Measurements from ENCODE around the gene RSU1. TPM values are rescaled to one million over a fixed set of nuclear protein-coding genes. Genes with fewer than 3 reads are reported as not detected.

The RSU1 gene
- polyA plus RNA-seq, 1 donor (not counting 4 experiments of a cell fraction or from before 2014, with no cell fraction given): 125 TPM

DNA sequence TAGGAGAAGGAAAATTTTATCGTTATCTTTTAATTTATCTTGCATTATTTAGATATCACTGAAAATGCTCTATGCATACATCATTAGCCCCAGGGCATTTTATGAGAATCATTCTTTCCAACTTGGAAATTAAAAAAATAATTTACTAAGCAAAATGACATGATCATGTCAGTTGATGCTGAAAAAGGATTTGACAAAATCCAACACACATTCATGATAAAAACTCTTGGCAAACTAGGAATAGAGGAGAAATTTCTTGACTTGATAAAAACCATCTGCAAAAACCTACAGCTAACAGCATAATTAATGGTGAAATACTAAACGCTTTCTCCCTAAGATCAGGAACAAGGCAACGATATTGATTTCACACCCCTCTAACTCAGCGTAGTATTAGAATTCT is 40.2 kb upstream of the RSU1 start:
- TF ChIP-seq, protein P1, sequence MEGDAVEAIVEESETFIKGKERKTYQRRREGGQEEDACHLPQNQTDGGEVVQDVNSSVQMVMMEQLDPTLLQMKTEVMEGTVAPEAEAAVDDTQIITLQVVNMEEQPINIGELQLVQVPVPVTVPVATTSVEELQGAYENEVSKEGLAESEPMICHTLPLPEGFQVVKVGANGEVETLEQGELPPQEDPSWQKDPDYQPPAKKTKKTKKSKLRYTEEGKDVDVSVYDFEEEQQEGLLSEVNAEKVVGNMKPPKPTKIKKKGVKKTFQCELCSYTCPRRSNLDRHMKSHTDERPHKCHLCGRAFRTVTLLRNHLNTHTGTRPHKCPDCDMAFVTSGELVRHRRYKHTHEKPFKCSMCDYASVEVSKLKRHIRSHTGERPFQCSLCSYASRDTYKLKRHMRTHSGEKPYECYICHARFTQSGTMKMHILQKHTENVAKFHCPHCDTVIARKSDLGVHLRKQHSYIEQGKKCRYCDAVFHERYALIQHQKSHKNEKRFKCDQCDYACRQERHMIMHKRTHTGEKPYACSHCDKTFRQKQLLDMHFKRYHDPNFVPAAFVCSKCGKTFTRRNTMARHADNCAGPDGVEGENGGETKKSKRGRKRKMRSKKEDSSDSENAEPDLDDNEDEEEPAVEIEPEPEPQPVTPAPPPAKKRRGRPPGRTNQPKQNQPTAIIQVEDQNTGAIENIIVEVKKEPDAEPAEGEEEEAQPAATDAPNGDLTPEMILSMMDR (optimal IDR thresholded peaks at IDR 0.05 in 1 of 3, IDR thresholded peaks at IDR 0.05 in 1 of 3, conservative IDR thresholded peaks at IDR 0.05 in 1 of 3; ENCODE audit: extremely low read depth in 1 of 3, insufficient read depth in 2 of 3, low read length in 3 of 3): no peak
- TF ChIP-seq EZH2 (IDR thresholded peaks at IDR 0.05; ENCODE audit: low read length): no peak
- H3K36me3 ChIP-seq (ENCODE audit: control insufficient read depth in 2 of 2, extremely low read depth in 1 of 2, insufficient read depth in 2 of 2, low read length in 2 of 2): no peaks in the 10 kb centered on the region
- FAIRE-seq: no peak
- no peaks in the 10 kb centered on the region for H3K27me3 ChIP-seq (ENCODE audit: control insufficient read depth, extremely low read depth, insufficient read depth, low read length)
- no peaks in the 10 kb centered on the region for H3K9me3 ChIP-seq (ENCODE audit: control insufficient read depth, low read depth, low read length)
- peaks cover 14% of the 10 kb centered on the region for H3K4me1 ChIP-seq (ENCODE audit: control insufficient read depth, extremely low read depth, insufficient read depth, low read length)
- no peak overlapping the region for H3K9ac ChIP-seq (ENCODE audit: control insufficient read depth, extremely low read depth, insufficient read depth, low read length)
- H3K79me2 ChIP-seq (ENCODE audit: control insufficient read depth, insufficient read depth, low read length): no peaks in the 10 kb centered on the region
- H3K9me1 ChIP-seq (ENCODE audit: control insufficient read depth, extremely low read depth, insufficient read depth, low read length): no peaks in the 10 kb centered on the region
- no peak overlapping the region for H3K4me3 ChIP-seq (ENCODE audit: control insufficient read depth in 2 of 3, extremely low read depth in 1 of 3, insufficient read depth in 2 of 3, low read depth in 1 of 3, low read length in 3 of 3)
- no peak overlapping the region for H3K27ac ChIP-seq (ENCODE audit: control insufficient read depth, insufficient read depth, low read length)
- DNase-seq (ENCODE audit: low read depth, low spot score): no peak
- dilution Hi-C loops (cut with MboI; ENCODE audit: extremely low pct_ligation_motif_present, low sequenced_read_pairs): loop anchor here (10.0 kb wide), 1 partner anchor 287 kb away; no protein-coding TSS in a partner anchor
- H2AFZ ChIP-seq (ENCODE audit: control insufficient read depth, low read length): no peak overlapping the region
- H3K4me2 ChIP-seq (ENCODE audit: control insufficient read depth, extremely low read depth, insufficient read depth, low read depth, low read length): no peak overlapping the region
- H4K20me1 ChIP-seq (ENCODE audit: control insufficient read depth, extremely low read depth, insufficient read depth, low read length): no peaks in the 10 kb centered on the region

DNA sequence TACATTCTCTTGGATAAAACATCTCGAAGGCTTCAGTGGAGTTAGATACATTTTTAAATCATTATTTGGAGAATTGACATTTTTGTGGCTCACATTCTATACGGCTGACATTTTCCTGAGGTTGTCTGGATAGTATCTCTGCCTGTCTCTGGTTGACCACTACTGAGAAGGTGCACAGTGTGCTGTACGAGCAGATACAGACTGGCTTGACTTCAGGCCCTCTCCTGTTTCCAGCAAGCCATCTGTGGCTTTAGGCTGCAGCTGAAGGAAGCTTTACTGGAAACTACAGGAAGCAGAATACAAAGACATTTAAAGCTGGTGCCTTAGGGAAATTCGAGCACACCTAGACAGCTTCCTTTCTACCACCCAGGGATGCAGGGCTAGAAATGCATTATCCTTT is 39.3 kb upstream of the RSU1 start:
- no peak overlapping the region for H3K9ac ChIP-seq (ENCODE audit: control insufficient read depth, extremely low read depth, insufficient read depth, low read length)
- no peaks in the 10 kb centered on the region for H3K9me3 ChIP-seq (ENCODE audit: control insufficient read depth, low read depth, low read length)
- FAIRE-seq: peak; percentile 86
- peak overlapping the region; percentile 39 for H3K4me2 ChIP-seq (ENCODE audit: control insufficient read depth, extremely low read depth, insufficient read depth, low read depth, low read length)
- no peaks in the 10 kb centered on the region for H4K20me1 ChIP-seq (ENCODE audit: control insufficient read depth, extremely low read depth, insufficient read depth, low read length)
- DNase-seq (ENCODE audit: low read depth, low spot score): no peak
- H3K4me1 ChIP-seq (ENCODE audit: control insufficient read depth, extremely low read depth, insufficient read depth, low read length): peaks cover 14% of the 10 kb centered on the region
- no peaks in the 10 kb centered on the region for H3K79me2 ChIP-seq (ENCODE audit: control insufficient read depth, insufficient read depth, low read length)
- H3K27me3 ChIP-seq (ENCODE audit: control insufficient read depth, extremely low read depth, insufficient read depth, low read length): no peaks in the 10 kb centered on the region
- no peak for TF ChIP-seq EZH2 (IDR thresholded peaks at IDR 0.05; ENCODE audit: low read length)
- TF ChIP-seq, protein P1 (optimal IDR thresholded peaks at IDR 0.05 in 1 of 3, IDR thresholded peaks at IDR 0.05 in 1 of 3, conservative IDR thresholded peaks at IDR 0.05 in 1 of 3; ENCODE audit: extremely low read depth in 1 of 3, insufficient read depth in 2 of 3, low read length in 3 of 3): no peak
- H3K36me3 ChIP-seq (ENCODE audit: control insufficient read depth in 2 of 2, extremely low read depth in 1 of 2, insufficient read depth in 2 of 2, low read length in 2 of 2): no peaks in the 10 kb centered on the region
- H2AFZ ChIP-seq (ENCODE audit: control insufficient read depth, low read length): peak overlapping the region; percentile 60
- dilution Hi-C loops (cut with MboI; ENCODE audit: extremely low pct_ligation_motif_present, low sequenced_read_pairs): loop anchor here (10.0 kb wide), 1 partner anchor 288 kb away; no protein-coding TSS in a partner anchor
- H3K4me3 ChIP-seq (ENCODE audit: control insufficient read depth in 2 of 3, extremely low read depth in 1 of 3, insufficient read depth in 2 of 3, low read depth in 1 of 3, low read length in 3 of 3): no peak overlapping the region
- no peaks in the 10 kb centered on the region for H3K9me1 ChIP-seq (ENCODE audit: control insufficient read depth, extremely low read depth, insufficient read depth, low read length)
- H3K27ac ChIP-seq (ENCODE audit: control insufficient read depth, insufficient read depth, low read length): peak overlapping the region; percentile 39
